Activated naive CD4-positive, alpha-beta T cell treated with anti-CD3 and anti-CD28 coated beads, Interleukin-2, amount 50 U/mL, for 24 hours (primary cell): ENCODE results near the gene CD14.
"Not testable (repeated sequence)": the region's sequence is repeated elsewhere in the genome, so short reads cannot be mapped to it uniquely, and the experiment has no call there.

Experiments
- H3K27ac Mint-ChIP-seq: one replicate; pipeline ENCODE4 v1.8.0; 2021; ENCODE audit warnings: mild to moderate bottlenecking, mixed read lengths
- H3K27me3 Mint-ChIP-seq: one replicate; pipeline ENCODE4 v1.8.0; 2021; ENCODE audit warnings: mixed read lengths
- H3K36me3 Mint-ChIP-seq: one replicate; pipeline ENCODE4 v1.8.0; 2021; ENCODE audit warnings: mixed read lengths
- H3K4me1 Mint-ChIP-seq: one replicate; pipeline ENCODE4 v1.8.0; 2021; ENCODE audit warnings: mixed read lengths
- H3K4me3 Mint-ChIP-seq: one replicate; pipeline ENCODE4 v1.8.0; 2021; ENCODE audit warnings: mild to moderate bottlenecking, mixed read lengths
- H3K9me3 Mint-ChIP-seq: one replicate; pipeline ENCODE4 v1.8.0; 2021; ENCODE audit warnings: mixed read lengths

The CD14 gene

DNA sequence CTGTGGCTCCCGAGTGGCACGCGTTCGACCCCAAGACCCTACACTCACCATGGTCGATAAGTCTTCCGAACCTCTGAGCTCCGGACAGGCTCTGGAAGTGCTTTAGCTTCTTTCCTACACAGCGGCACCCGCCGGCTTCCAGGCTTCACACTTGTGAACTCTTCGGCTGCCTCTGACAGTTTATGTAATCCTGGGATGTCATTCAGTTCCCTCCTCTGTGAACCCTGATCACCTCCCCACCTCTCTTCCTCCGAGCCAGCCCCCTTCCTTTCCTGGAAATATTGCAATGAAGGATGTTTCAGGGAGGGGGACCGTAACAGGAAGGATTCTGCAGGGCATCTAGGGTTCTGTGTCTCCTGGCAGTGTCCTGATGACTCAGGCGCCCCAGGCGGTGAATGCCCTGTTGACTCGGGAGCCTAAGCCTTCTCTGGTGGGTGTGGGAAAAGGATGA is at the start of gene CD14:
Gene CD14, minus strand, starts transcription at position 155 of the 451 bp plus-strand sequence. Its CDS starts 104 bp downstream, at position 51.
- no peaks in the 10 kb centered on the region for H3K27me3 Mint-ChIP-seq
- H3K27ac Mint-ChIP-seq = peak within 1 kb of the TSS; percentile 8
- peak within 1 kb of the TSS; percentile 83 for H3K4me3 Mint-ChIP-seq
- peaks cover 20% of the 10 kb centered on the region for H3K4me1 Mint-ChIP-seq
- H3K36me3 Mint-ChIP-seq = peaks cover 1% of the 10 kb centered on the region
- no peaks in the 10 kb centered on the region for H3K9me3 Mint-ChIP-seq

DNA sequence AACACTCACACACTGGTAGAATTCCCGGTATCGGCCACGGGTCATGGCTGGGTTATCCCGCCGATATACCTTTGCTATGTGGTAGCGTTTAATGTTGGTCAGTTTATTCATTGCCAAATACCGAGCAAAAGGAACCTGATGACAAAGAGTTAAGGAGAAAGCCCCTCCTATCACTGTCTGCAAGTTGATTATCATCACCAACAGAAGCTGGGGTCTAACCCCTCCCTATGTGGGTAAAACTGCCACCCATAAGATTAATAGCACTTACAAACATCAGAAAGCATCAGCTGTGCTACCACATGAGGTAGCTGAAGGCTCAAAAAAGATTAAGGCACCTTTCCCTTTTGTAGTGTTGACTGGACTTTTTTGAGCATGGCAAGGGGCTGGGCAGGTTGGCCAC is 46.0 kb upstream of the CD14 start:
- Mint-ChIP-seq H3K27ac (no peak overlapping the region), H3K4me1 (no peaks in the 10 kb centered on the region), H3K9me3 (no peaks in the 10 kb centered on the region), H3K4me3 (no peak overlapping the region), H3K27me3 (no peaks in the 10 kb centered on the region), H3K36me3 (peaks cover 9% of the 10 kb centered on the region)

DNA sequence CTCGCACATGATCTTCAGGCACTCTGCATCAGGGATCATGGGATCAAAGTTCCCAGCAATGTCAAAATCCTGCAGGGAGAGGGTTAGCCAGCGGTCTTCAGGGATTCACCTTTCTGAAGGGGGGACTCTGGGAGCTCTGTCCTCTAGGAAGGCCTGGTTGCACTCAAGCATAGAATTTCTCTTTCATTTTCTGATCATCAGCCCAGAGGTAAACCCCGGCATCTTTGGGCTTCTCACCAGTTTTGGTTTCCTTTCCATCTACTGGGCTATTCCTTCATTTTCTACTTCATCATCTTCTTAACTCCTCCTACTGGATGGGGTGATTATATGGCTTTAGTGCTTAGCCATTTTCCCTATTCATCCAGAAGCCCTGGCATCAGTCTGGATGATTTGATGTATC is 45.0 kb upstream of the CD14 start:
- no peaks in the 10 kb centered on the region for H3K27me3 Mint-ChIP-seq
- H3K9me3 Mint-ChIP-seq = no peaks in the 10 kb centered on the region
- H3K4me1 Mint-ChIP-seq = no peaks in the 10 kb centered on the region
- no peak overlapping the region for H3K27ac Mint-ChIP-seq
- peaks cover 10% of the 10 kb centered on the region for H3K36me3 Mint-ChIP-seq
- no peak overlapping the region for H3K4me3 Mint-ChIP-seq

DNA sequence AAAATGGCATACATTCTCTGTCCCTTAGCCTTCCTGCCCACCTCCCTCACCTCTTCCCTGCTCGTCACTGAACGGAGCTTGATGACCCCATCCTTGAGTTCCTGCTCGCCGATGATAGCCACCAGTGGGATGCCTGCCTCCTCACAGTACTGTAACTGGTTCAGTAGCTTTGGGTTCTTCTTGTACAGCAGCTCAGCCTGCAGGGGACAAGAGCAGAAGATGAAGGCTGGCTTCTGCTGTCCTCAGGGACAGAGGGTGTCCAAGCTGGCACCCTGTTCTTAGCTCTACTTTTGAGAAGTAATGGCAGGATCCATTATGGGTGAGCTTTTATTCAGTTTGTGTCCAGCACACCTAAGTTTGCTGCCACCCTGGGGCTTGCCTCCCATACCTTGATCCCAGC is 41.7 kb upstream of the CD14 start:
- Mint-ChIP-seq H3K27ac (no peak overlapping the region), H3K9me3 (no peaks in the 10 kb centered on the region), H3K27me3 (no peaks in the 10 kb centered on the region), H3K36me3 (peaks cover 10% of the 10 kb centered on the region), H3K4me1 (no peaks in the 10 kb centered on the region), H3K4me3 (no peak overlapping the region)

DNA sequence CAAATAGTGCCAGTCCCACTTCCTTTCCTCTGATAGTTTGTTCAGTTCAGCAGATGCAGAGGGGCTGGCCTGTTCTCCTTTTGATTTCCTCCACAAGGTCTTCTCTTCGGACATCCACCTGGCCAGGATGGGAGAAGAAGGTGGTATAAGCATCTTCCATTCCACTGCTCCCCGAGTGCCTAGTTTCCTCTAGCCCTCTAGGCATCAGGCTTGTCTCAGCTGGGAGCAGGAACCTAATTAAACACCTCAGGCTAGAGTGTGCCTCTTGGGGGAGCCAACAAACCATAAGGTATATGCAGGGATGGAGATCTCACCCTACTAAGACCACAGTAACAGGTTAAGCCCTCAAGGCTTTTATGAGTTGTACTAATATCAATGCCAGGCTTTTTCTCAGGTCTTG is 41.2 kb upstream of the CD14 start:
- H3K36me3 Mint-ChIP-seq = peaks cover 11% of the 10 kb centered on the region
- H3K27me3 Mint-ChIP-seq = no peaks in the 10 kb centered on the region
- no peak overlapping the region for H3K4me3 Mint-ChIP-seq
- H3K4me1 Mint-ChIP-seq = no peaks in the 10 kb centered on the region
- no peak overlapping the region for H3K27ac Mint-ChIP-seq
- H3K9me3 Mint-ChIP-seq = no peaks in the 10 kb centered on the region

DNA sequence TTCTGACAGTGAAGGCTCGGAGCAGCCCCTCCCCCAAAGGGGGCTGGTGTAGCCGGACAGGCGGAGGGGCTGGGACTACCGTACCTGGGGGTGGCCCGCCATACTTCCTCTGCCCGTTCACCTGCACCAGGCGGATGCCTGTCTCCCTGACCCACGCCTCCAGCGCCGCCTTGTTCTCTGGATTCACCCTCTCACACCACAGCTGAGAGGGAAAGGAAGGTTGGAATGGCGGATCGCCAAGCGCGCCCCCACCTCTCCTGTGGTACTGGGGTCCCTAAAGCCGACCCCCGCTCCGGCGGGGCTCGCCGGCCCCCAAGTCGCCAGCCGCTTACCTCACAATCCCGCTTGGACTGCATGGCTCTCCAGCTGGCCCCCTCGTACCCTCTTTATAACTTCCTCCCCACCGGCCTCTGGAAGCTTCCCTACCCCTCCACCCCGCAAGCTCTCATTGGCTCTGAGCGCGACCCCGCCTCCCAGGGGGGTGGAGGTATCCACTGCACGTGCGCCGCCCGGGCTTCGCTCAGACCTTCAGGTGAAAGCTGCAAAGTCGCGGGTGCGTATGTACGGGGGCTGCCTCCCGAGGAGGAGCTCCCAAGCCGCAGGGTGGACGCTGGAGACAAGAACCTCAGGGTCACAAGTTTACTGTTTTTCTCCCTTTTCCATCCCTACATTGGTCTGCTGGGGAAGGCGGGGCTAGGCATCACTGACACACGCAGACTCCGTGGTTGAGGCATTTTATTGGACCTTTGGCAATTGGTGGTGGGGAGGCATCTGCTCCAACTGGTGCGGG is 40.4 kb upstream of the CD14 start, which contains the start of gene DND1:
Gene DND1, minus strand, starts transcription at position 390 of the 790 bp plus-strand sequence. Its CDS starts 34 bp downstream, at position 356.
- Mint-ChIP-seq H3K4me1 (no peaks in the 10 kb centered on the region), H3K4me3 (no peak within 1 kb of the TSS), H3K9me3 (no peaks in the 10 kb centered on the region), H3K36me3 (peaks cover 14% of the 10 kb centered on the region), H3K27me3 (no peaks in the 10 kb centered on the region), H3K27ac (no peak within 1 kb of the TSS)

DNA sequence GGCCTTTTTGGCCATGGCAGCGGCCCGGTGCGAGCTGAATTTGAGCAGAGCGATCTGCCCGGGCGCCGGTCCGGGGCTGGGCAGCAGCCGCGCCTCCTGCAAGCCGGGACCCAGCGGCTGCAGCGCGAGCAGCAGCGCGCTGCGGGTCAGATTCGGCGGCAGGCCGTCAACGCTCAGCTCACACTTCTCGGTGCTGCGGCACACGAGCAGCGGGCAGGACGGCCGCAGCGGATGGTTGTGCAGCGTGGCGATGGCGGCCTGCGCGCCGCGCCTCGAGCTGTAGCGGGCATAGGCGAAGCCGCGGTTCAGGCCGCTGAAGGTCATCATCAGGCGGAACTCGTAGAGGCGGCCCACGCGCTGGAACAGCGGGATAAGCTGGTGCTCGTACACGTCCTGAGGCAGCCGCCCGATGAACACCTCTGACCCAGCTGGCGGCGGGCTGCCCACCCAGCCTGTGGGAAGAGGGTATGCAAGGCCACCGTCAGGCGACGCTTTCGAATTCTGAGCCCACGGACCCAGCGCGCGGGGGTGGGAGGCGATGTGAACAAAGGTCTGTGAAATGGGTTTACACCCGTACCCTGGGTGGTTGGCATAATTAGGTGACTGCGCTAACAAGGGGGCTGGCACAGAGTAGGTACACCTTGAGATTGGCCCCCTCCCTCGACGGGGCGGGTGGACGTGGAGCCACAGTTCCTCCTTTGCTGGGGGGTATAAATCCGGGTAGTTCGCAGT is 39.6 kb upstream of the CD14 start:
- H3K27ac Mint-ChIP-seq = no peak overlapping the region
- H3K27me3 Mint-ChIP-seq = no peaks in the 10 kb centered on the region
- no peaks in the 10 kb centered on the region for H3K9me3 Mint-ChIP-seq
- H3K36me3 Mint-ChIP-seq = peaks cover 19% of the 10 kb centered on the region
- H3K4me1 Mint-ChIP-seq = peaks cover 7% of the 10 kb centered on the region
- no peak overlapping the region for H3K4me3 Mint-ChIP-seq

DNA sequence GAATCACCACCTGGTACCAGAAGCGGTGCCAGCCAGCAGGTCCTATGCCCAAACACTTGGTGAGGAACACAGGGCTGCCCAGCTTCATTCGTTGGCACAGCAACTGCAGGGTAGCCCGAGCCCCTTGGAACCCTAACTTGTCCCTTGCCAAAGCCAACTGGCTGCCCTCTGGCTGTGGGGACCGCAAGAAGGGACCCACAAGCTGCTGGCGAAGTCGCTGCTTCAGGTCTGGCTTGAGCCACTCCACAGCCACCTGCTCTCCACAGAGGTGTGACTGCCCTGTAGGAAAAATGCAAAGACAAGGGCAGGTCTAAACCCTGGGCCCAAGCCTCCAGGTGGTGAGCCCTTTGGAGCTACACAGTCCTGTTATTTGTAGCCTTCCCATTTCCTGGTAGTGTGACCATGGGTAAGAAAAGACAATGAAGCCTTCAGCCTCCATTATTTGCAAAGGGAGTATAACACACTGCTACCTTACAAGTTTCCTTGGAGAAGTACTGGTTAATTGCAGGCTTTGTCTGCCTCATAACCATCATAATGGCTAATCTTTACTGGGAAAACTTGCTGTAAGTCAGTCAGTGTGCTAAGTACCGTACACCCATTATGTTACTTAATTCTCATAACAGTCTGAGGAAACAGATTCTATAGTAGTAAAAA is 38.6 kb upstream of the CD14 start:
- H3K4me3 Mint-ChIP-seq = no peak overlapping the region
- H3K27me3 Mint-ChIP-seq = no peaks in the 10 kb centered on the region
- no peak overlapping the region for H3K27ac Mint-ChIP-seq
- peaks cover 20% of the 10 kb centered on the region for H3K36me3 Mint-ChIP-seq
- no peaks in the 10 kb centered on the region for H3K9me3 Mint-ChIP-seq
- peaks cover 17% of the 10 kb centered on the region for H3K4me1 Mint-ChIP-seq

DNA sequence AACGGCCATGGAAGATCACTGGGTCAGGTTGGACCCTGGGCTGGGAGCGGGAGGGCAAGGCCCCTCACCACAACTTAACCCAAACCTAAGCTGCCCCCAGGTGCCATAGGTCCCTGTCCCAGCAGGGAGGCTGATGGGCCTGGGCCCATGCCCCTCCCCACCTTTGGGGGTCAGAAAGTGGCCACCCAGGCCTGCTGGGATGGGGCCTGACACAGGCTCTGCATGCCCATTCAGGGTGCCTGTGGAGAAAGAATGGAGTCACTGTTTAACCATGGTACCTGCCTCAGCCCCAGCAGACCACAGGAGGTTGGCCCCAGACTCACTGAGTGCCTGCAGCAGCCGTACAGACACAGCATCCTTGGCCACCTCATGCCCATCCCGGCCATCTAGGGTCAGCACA is 38.1 kb upstream of the CD14 start:
- H3K9me3 Mint-ChIP-seq, H3K4me3 Mint-ChIP-seq, H3K27ac Mint-ChIP-seq, H3K27me3 Mint-ChIP-seq: not testable (repeated sequence)
- H3K4me1 Mint-ChIP-seq = peaks cover 23% of the 10 kb centered on the region
- peaks cover 22% of the 10 kb centered on the region for H3K36me3 Mint-ChIP-seq

DNA sequence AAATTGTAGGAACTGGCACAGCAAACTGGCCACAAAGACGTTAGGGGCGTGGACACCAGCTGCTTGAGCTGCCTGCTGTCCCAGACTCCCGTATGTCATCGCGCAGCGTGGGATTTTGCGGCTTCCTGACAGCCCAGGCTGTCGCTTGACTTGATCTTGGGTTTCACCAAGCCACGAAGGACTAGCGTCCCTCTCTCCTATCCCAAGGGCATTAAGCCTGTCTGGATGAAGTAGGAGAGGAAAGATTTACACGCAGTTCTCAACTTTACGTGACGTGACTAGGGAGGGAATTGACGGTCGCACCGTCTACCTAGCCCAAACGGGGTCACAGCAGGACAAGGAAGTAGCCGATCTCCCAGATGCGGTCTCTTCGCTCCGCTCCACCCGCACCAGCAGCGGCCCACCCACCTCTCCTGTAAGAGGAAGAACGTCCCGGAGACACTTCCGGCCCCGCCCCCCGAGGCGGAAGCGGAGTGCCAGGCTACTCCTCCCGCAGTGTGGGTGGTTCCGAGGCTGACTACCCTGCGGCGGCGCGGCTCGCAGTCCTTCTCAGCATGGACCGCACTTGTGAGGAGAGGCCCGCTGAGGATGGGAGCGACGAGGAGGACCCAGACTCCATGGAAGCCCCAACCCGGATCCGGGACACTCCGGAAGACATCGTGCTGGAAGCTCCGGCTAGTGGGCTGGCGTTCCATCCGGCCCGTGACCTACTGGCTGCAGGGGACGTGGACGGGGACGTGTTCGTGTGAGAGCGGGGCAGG is 31.6 kb upstream of the CD14 start, which contains the start of gene WDR55:
Gene WDR55, plus strand, starts transcription at position 546 of the 761 bp plus-strand sequence. Its CDS starts 9 bp downstream, at position 555.
- Mint-ChIP-seq H3K27me3 (no peaks in the 10 kb centered on the region), H3K27ac (peak within 1 kb of the TSS; percentile 96), H3K36me3 (peaks cover 29% of the 10 kb centered on the region), H3K9me3 (no peaks in the 10 kb centered on the region), H3K4me1 (peaks cover 33% of the 10 kb centered on the region), H3K4me3 (peak within 1 kb of the TSS; percentile 99)

DNA sequence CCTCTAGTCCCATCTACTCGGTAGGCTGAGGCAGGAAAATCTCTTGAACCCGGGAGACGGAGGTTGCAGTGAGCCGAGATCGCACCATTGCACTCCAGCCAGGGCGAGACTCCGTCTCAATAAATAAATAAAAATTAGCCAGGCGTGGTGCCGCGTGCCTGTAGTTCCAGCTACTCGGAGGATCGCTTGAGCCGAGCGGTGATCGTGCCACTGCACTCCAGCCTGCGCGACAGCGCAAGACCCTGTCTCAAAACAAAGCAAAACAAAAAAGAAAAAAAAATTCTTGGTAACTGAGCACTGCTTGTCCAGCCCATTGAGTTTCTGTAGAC is 31.0 kb upstream of the CD14 start:
- Mint-ChIP-seq H3K27ac (peak overlapping the region; percentile 96), H3K36me3 (peaks cover 28% of the 10 kb centered on the region), H3K4me3 (peak overlapping the region; percentile 99), H3K27me3 (no peaks in the 10 kb centered on the region), H3K4me1 (peaks cover 33% of the 10 kb centered on the region), H3K9me3 (no peaks in the 10 kb centered on the region)

DNA sequence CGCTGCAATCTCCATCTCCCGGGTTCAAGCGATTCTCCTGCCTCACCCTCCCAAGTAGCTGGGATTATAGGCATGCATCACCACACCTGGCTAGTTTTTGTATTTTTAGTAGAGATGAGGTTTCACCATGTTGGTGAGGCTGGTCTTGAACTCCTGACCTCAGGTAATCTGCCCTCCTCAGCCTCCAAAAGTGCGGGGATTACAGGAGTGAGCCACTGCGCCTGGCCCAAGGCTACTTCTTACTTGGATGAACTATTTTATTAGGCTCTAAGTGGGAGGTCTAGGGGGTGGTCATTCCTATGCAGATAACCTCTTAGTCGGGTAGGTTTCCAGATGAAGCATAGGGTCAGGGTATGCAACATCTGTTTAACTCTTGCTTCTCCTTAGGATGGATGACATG is 27.4 kb upstream of the CD14 start:
- peak overlapping the region; percentile 74 for H3K27ac Mint-ChIP-seq
- peaks cover 24% of the 10 kb centered on the region for H3K36me3 Mint-ChIP-seq

DNA sequence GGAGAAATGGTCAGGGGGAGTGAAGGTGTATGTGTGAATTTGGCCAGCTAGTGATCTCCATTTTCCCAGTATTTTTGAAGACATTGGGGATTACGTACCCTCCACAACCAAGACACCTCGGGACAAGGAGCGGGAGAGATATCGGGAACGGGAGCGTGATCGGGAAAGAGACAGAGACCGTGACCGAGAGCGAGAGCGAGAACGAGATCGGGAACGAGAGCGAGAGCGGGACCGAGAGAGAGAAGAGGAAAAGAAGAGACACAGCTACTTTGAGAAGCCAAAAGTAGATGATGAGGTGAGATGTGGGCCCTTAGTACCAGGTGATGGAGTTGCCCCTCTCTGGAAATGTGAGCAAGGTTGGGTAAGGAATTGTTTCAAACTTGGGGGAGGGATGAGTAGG is 25.9 kb upstream of the CD14 start:
- Mint-ChIP-seq H3K4me1 (peaks cover 12% of the 10 kb centered on the region), H3K9me3 (no peaks in the 10 kb centered on the region), H3K27ac (peak overlapping the region; percentile 52), H3K27me3 (no peaks in the 10 kb centered on the region), H3K4me3 (no peak overlapping the region), H3K36me3 (peaks cover 32% of the 10 kb centered on the region)

More for the DNA sequence above, 27.4 kb upstream of the CD14 start:
- H3K4me3 Mint-ChIP-seq, H3K9me3 Mint-ChIP-seq, H3K27me3 Mint-ChIP-seq: not testable (repeated sequence)
- H3K4me1 Mint-ChIP-seq = peaks cover 11% of the 10 kb centered on the region

DNA sequence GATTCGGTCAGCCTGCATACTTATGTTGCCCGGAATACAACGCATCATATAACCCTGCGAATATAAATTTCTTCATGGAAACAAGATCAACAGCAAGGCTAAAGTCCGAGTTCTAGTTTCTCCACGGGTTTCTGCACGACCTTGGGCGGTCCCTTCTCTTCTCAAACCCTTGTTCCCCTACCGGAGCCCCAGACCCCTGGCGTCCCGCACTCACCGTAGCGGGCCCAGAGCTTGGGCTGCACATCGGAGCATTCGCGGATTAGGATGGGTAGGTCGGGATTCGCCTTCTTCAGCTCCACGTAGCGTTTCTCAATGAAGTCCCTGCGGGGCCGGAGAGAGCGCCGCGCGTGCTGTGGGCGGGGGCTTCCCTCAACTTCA is 14.1 kb upstream of the CD14 start:
- no peaks in the 10 kb centered on the region for H3K27me3 Mint-ChIP-seq
- peak overlapping the region; percentile 43 for H3K27ac Mint-ChIP-seq
- no peaks in the 10 kb centered on the region for H3K9me3 Mint-ChIP-seq
- peak overlapping the region; percentile 98 for H3K4me3 Mint-ChIP-seq
- peaks cover 62% of the 10 kb centered on the region for H3K4me1 Mint-ChIP-seq
- H3K36me3 Mint-ChIP-seq = peaks cover 20% of the 10 kb centered on the region

DNA sequence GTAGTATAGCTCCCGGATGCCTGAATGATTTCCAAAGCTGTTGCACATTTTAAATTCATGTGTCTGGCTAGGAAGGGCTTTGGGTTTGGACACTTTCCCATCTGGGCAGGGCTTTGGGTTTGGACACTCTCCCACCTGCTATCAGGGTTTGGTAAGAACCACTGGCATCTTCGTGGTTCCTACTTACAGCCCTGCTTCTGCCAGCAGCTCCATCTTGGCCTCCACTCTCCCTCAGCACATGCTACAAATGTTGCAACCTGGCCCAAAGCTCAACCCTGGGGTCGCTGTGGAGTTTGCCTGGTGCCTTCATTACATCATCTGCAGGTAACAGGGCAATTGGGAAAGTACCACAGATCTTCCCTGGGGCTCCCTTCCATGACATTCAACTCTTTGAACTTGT is 9.7 kb upstream of the CD14 start:
- Mint-ChIP-seq H3K4me3 (no peak overlapping the region), H3K36me3 (peaks cover 9% of the 10 kb centered on the region), H3K27ac (peak overlapping the region; percentile 88), H3K4me1 (peaks cover 66% of the 10 kb centered on the region), H3K27me3 (no peaks in the 10 kb centered on the region), H3K9me3 (no peaks in the 10 kb centered on the region)
